SHP77 treated with DMSO at 0.1 percent for 48 hours (cell line): ENCODE measurements around the gene LRRTM3.

Experiments used
- DNase-seq: peaks from one replicate; lab custom pipeline; 2025; lab: John Stamatoyannopoulos, UW

LRRTM3 gene

DNA sequence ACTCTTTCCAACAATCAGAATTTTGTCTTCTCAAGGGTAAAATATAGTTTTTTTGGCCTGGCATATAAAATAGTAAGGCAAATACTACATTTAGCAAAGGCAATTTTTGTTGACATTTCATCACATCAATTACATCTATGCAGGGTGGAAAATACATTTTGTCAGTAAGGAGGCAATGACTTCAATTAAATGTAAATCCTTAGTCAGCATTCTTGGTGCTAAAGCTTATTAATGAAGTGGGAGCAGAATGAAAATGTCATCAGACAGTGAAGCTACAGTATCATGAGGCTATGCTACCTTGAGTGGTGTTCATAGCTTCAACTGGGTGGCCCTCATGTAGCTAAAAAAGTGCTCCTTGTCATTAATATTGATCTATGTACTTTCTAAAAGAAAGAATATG, 8.9 kb downstream of the LRRTM3 start:
- no peak for DNase-seq

DNA sequence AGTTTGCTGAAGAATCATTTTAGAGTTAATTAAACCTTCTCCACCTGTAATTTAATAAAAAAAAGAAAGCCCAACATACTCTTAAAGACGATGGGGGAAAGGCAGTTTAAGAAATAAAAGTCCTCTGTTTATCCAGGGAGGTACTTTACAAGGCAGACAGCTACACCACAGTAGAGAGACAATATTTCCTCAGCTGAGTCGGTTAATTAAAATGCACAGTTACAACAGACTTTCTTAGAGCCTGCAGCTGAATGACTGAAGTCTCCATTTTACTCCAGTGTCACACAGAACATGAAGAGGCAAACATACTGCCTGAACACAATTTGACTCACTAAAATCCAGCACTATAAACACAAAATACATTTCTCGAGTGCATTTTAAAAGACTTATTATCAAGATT, 15.1 kb downstream of the LRRTM3 start:
- DNase-seq = no peak

DNA sequence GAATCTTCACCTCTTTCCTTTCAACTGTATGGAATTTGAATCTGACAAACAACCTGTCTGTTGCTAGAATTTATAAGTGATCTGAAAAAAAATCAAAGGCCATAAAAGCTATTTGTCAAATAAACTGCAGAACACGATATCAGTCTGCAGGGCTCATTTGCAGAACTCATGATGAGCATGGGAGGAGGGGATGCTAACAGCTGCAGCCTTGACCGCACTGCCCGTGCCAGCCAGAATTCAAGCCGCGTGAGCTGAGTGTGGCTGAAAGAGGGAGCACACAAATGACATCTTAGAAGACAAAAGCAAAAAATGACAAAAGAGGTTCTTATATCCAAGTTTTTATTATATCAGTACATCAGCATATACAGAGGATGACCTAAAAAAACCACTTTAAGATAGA, 15.7 kb downstream of the LRRTM3 start:
- peak; percentile 20 for DNase-seq

DNA sequence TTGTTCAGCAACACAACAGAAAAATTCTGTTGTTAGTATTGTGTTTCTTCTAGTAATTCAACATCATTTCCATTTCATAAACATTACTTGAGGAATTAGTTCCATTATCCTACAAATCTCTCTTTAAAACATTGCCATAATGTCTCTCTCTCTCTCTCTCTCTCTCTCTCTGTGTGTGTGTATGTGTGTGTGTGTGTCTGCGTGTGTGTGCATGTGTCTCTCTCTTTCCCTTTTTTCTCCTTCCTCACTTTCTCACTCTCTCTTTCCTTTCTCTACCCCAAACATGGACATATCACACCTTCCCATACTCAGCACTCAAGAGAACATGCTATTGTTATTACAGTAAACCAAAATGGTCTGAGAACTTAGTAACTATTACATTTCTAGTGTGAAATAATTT, 16.6 kb downstream of the LRRTM3 start:
- DNase-seq = no peak

DNA sequence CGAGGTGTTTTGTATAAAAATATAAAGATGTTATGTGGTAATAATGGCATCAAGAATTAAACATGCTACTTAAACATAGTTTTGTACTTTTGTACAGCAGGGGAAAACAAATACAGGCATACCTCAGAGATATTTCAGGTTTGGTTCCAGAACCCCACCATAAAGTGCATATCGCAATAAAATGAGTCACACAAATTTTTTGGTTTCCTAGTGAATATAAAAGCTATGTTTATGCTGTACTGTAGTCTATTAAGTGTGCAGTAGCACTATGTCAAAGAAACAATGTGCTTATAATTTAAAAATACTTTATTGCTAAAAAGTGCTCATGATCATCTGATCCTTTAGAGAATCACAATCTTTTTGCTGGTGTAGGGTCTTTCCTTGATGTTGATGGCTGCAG, 17.8 kb downstream of the LRRTM3 start:
- DNase-seq = no peak

DNA sequence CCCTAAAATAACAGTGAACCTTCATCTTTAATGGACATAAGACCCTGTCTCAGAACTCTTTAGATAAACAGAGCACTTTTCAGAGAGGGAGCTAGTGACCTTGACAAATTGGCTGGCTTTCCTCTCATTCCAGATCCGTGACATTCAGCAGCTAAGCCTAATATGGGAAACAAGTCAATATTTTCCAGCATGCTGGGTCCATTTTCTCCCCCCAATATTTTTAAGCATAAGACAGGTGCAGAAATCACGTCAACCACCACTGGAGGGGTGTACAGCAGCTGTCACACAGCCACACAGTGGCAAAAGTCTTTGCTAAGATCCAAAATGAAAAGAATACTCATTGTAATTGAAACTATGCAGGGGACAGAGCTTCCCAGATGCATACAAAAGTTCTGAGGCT, 26.1 kb downstream of the LRRTM3 start:
- DNase-seq = no peak

DNA sequence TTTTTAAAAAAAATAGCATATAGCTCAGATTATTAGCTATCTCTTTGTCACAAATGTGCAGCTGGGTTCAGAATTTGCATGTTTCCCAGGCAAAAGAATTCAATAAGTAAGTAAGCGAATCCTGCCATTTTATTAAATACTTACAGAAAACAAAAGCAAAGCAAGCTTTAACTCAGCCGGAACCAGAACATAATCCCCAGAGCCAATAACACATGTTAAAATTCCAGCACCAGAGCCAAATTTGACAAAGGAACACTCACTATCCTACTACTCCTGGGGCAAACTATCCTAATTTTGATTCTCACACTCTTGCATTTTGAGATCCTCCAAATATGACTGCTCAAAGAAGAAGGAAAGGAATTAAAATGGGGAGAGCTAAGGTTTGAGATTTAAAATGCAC, 32.6 kb downstream of the LRRTM3 start:
- no peak for DNase-seq

DNA sequence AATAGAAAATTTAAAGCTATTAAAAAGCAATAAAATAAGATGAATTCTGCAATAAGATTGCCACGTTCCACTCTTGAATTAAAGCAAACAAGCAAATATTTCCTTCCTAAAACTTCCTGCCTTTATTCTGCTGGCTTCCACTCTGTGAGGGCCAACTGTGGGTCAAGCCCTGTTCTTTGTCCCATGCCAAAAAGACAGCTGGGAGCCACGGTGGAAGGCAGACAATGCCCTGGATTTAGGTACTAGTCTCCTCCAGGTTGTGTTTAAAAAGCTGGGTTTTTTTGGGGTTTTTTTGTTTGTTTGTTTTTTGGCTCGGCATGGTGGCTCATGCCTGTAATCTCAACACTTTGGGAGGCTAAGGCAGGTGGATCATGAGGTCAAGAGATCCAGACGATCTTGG, 39.1 kb downstream of the LRRTM3 start:
- no peak for DNase-seq

DNA sequence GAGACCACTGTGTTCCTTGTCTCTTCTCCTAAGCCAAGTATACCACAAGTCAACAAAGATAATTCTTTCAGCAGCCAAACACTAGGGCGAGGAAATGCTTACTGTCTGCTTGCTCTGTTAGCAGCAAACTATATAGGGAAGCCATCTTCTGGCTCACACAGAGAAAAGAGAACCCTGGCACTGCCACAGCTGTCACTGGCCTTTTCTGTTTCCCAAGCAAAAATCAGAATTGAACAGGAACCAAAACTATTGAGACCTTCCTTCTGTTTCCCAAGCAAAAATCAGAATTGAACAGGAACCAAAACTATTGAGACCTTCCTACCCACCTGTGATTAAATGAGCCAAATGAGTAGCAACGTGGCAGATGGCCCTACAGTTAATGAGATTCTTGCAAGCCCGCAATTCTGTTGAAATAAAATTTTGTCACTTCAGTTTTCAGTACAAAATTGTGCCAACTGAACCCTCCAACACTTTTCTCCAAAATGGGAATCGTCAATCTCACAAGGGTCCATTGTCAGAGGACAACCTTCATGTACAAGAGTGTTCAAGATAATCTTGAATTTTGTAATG, 54.5 kb downstream of the LRRTM3 start:
- no peak for DNase-seq

DNA sequence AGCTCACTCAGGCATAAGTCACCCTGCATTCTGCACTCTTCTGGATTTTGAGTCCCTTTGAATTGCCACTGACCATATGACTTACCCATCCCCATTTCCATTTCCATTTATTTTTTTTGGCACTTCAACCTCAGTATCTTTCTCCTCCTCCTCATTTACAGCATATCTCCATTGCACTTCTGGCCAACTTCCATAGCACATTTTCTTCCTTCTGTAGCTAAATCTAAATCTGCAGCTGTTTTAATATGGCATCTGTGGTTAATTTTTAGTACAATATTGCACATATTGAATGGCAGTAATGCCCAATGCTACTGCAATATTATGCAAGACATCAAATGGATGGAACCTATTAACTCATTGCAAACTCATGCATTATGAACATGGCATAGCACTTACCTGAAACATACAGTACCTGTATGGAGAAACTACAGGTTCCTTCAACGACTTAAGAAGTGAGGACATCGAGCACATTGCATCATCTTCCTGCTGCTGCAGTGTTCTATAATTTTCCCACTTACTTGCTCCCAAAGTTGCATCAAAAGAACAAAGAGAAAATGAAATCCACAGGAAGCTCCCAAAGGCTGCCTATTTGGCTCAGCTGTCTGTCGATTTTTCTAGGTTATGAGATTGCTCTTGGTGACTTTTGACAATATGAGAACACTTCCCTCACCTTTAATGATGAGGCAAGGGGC, 55.7 kb downstream of the LRRTM3 start:
- no peak for DNase-seq

DNA sequence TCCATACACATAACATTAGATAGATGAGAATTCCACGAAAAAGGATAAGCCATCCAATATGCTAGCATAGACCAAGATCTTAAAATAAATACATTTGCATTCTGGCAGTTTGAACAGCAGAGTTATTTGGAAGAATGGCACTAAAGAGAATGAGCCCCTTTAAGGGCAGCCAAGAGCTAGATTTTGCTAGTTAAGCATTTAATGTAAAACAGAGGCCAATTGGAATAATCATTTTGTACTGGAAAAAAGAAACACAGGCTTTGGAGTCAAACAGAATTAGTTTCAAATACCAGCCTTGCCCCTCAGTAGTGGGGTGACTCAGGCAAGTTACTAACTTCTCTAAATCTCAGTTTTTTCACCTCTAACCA, 56.2 kb downstream of the LRRTM3 start:
- DNase-seq = no peak

DNA sequence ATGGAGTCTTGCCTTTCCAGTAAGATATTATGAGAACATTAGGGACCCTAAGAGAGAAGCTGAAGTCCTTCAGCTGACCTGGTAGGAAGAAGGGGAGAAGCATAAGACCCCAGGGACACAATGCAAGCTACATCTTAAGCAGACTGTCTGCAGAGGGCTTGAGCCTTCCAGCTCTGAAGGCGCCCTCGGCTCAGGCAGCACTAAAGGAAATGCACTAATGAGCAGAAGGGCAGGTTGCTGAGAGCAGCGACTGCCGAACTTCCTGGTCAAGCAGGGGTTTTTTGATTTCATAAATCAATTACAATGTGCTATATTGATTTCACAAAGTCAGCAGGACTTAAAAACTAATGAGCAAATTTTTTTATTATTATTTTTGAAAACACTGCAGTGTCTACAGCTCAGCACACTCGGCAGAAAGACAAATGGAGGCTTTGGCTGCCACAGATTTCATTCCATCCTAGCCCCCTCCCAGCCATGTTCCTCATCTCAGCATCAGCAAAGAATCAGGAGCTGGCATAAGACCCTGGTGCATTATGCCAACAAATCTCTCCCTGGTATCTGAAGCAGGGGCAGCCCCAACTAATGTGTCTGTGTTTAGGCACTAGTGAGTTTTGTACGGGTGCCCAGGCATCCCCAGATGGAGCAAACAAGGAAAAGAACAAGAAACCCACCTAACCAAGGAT, 57.1 kb downstream of the LRRTM3 start:
- DNase-seq = no peak

DNA sequence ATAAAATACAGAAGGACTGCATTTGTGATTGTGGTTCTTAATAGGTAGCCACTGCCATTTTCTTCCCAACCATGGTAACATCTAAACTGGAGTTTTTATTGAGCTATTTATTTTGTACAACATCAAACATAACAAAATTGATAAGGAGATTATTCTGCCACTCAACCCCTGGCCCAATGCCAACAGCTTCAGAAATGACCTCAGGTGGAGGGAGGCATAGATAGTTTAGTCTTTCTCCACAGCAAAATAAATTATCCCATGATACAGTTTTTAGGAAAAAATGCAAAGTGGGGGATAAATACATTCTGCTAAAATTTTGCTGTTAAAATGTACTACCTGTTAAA, 57.6 kb downstream of the LRRTM3 start:
- no peak for DNase-seq

DNA sequence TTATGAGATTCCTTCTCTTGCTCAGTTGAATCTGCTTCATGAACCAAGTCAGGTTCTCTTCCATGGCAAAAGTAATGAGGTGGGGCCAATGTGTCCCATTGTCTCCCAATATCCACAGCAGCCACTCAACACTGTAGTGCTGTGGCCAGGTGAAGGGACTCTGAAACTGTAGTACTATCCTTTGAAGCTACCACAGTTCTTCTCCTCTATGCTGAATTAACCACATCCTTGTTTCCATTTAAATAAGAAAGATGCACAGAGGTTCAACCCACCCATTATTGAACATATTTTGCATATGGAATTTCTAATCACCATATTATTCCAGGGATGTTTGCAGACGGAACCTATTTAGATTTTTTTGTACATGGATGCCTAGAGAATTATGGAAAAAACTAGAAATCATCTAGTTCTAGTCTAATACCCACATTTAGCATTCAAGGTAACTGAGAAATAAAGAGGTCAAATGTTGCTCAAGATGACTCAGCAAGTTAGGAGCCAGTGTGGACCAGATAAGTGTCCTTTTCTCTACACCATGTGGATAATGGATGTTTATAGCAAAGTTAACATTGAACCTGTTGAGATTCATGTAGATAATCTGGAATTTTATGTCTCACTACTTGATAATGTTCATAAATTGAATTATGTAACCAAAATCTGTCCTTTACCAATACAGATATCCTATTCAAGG, 64.5 kb downstream of the LRRTM3 start:
- DNase-seq = no peak

DNA sequence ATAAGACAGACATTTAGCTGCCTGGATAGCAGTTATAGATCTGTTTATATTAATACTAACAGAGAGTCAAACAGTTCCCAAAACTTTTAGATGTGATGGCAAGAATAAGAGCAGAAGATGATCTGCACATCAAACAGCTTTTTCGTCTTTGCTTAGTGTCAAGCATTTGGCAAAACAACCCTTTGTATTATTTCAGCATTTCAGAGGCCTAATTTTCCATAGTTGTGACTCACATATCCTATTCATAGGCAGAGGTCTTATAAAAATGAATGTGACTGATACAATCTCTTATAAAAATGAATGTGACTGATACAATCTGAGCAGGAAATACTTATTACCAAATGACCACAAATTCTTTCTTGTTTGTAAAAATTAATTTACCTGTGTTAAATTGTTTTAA, 71.2 kb downstream of the LRRTM3 start:
- DNase-seq = no peak

DNA sequence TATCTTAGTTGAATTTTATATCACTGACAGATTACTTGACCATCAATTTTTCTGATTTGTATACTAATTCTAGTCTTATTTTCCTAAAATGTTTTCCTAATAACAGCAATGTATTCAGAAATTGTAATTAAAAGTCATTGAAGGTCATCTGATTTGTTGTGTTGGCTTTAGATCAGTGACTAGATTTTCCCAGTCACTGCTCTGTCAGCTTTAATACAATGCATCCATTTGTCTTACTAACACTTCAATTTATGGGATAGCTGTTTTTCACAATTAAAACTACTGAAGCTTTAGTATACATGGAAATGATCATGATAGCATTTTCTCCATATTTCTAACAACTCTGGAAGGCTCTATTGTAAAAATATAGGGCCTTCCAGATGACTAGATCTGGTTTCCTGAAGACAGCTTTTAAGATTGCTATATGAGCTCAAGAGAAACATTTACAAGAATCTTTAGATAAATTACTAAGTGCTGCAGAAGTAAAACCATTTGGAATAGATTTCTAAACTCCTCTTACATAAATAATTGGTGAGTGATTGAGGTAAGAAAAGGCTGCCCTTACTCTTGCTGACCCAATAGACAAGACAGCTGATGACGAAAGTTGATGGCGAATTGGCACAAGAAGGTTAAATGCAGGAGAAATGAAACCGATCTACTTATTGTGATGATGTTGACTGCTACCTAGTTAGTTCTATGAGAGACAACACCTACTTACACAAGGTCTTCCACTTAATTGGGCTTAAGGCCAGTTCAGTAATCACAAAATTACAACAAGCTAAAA, 74.1 kb downstream of the LRRTM3 start:
- DNase-seq = no peak

DNA sequence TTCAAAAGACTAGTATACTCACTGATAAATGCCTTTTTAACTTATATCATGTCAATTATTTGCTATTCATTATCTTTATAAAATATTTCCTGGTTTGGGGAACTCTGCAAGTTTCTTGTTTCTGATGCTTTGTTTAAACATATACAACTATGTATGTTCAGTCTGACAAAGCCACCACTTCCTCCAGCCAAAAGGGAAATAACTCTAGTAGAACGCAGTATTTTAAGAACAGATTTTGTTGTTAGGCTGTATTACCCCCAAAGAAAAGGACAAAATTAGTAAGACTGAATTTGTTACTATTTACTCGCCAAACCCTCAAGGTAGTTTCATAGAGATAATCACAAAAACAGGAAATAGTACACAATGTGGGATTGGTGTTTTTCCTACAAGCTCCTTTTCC, 78.9 kb downstream of the LRRTM3 start:
- no peak for DNase-seq

DNA sequence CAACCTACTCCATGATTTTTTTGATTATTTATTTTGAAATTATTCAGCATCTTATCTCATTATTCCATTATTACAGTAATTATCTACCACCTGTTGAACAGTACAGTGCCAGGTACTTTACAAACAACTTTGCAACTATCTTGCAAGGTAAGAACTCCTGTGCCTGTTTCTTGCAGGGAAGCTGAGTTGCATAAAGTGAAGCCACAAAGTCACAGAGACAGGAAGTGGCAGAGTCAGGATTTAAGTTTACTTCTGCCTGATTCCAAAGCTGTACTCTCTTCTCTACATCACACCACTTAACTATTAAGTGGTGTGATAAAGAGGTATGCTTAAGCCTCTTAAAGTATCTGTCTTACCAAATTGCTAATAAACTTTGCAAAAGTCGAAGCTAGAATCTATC, 80.1 kb downstream of the LRRTM3 start:
- DNase-seq = no peak

DNA sequence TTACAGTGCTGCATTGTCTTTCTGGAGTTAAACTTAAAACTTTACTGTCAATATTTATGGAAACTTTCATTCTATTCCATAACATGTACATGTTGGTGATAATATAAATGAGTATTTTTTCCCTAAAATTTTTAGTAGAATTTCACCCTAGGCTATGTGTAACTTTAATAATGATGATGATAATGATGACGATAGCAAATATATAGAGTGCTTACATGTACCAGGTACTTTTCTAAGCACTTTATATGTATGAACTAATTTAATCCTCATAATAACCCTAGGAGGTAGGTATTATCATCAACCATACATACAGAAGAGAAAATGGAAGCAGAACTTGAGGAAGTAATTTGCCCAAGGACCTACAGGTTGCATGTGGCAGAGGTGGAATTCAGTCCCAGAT, 85.6 kb downstream of the LRRTM3 start:
- DNase-seq = no peak

DNA sequence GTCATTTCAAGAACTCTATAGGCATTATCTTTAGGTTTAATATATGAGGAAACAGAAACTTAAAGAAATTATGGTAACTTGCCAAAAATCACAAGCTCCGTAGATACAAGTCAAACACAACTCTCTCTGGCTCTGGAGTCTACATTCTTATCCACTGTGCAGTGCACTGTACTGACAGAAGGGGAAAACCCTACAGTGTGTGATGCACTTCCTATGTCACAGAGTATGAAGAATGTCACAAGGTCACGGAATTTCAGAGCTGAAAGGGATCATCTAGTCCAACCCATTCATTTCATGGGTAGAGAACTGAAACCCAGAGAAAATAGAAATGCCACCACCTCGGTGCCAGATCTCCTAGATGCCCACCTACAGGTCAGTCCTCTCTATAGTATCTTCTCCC, 86.1 kb downstream of the LRRTM3 start:
- DNase-seq = no peak

DNA sequence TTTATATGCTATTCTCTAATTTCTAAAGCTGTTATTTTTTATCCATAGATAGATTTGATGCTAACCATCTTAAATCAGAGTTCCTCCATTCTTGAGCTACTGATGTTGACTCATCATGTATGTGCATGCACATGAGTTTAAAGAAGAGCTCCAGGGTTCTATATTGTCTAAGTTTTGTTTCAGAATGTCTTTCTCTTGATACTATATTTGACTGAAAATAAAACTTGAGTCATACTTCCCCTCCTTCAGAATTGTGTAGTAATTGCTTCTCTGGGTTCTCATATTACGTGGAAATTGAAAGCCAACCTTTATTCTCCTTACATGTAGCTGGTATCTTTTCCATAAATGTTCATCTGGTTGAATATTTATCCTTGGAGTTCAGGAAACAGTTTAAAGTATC, 89.4 kb downstream of the LRRTM3 start:
- no peak for DNase-seq

DNA sequence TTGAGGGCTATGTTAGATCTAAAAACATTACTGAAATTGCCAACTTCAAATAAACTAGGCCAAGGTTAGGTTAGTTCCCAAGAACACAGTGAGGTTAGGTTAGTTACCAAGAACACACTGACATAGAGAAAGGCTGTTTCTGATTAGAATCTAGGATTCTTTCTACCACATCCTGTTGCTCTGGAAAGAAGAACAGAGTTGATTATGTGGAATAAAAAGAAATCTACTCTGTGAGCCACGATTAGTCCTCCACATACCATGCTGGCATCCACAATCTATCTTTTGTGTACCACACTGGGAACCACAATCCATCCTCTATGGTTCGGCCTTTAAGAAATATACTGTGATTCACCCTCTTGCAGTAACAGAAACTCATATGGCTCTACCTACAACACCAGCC, 91.4 kb downstream of the LRRTM3 start:
- DNase-seq = no peak

DNA sequence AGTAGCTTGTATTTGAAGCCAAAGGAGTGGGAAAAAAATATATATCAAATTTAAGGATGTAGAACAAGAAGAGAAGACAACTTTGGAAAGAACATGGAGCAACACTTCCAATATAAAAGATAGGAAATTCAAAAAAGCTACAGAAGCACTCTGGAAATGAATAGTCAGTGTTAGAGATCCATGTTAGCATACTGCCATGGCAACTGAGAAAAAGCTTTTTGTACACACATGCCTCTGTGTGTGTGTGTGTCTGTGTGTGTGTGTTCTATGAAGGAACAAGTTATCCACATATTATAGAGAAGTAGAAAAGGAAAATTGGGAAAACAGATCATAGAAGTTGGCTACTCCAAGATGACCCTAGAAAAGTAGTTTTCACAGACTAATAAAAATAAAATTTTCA, 96.3 kb downstream of the LRRTM3 start:
- DNase-seq = no peak
